CD8-positive, alpha-beta memory T cell (primary cell): ENCODE data around the gene OR52M1. TPM values are rescaled to one million over a fixed set of nuclear protein-coding genes. Genes with fewer than 3 reads are reported as not detected.

Experiments
- CTCF ChIA-PET: fragments of 350-600 bp; sonication (Branson Sonifier 250); formaldehyde crosslinking; loops from one replicate; lab custom pipeline; 2021; ENCODE audit warnings: antibody characterized with exemption; lab: Charles Lee
- POLR2A ChIA-PET: fragments of 350-600 bp; sonication (Branson Sonifier 250); formaldehyde crosslinking; loops from one replicate; lab custom pipeline; 2021; ENCODE audit warnings: antibody characterized with exemption; lab: Charles Lee
- DNase-seq, 5 donors: peaks; one replicate each; pipeline versions ENCODE4 v3.0.0 to v3.0.0-alpha.2; 2020 to 2022; ENCODE audit warnings: mixed read lengths in 1 of 5
- H3K27ac ChIP-seq: one replicate; pipeline ENCODE4 v1.7.0; 2013; ENCODE audit warnings: low read depth, mild to moderate bottlenecking, low read length, moderate library complexity
- H3K27me3 ChIP-seq: 2 replicates; pipeline ENCODE4 v1.7.0; 2013; ENCODE audit warnings: low read length, mild to moderate bottlenecking; ENCODE audit not compliant: insufficient read depth, poor library complexity, severe bottlenecking
- H3K36me3 ChIP-seq: 2 replicates; pipeline ENCODE4 v1.7.0; 2013; ENCODE audit warnings: mild to moderate bottlenecking, low read length, moderate library complexity; ENCODE audit not compliant: insufficient read depth
- H3K4me1 ChIP-seq: 2 replicates; pipeline ENCODE4 v1.7.0; 2013; ENCODE audit warnings: mild to moderate bottlenecking, low read length, moderate library complexity; ENCODE audit not compliant: insufficient read depth
- H3K4me3 ChIP-seq: 2 replicates; pipeline ENCODE4 v1.7.0; 2013; ENCODE audit warnings: mild to moderate bottlenecking, low read length
- H3K9me3 ChIP-seq: 2 replicates; pipeline ENCODE4 v1.7.0; 2013; ENCODE audit warnings: mild to moderate bottlenecking, low read length
- H3K27ac Mint-ChIP-seq, 8 donors: one replicate each; pipeline ENCODE4 v1.8.0; 2020 to 2021; ENCODE audit warnings: mixed read lengths in 8 of 8, mild to moderate bottlenecking in 6 of 8, inconsistent platforms in 3 of 8, moderate library complexity in 3 of 8
- H3K27me3 Mint-ChIP-seq, 2 donors: one replicate each; pipeline ENCODE4 v1.8.0; 2020 to 2021; ENCODE audit warnings: mixed read lengths in 2 of 2, mild to moderate bottlenecking in 1 of 2, moderate library complexity in 1 of 2
- H3K36me3 Mint-ChIP-seq, 3 donors: one replicate each; pipeline ENCODE4 v1.8.0; 2020 to 2021; ENCODE audit warnings: mixed read lengths in 3 of 3, inconsistent platforms in 1 of 3, mild to moderate bottlenecking in 1 of 3
- H3K4me1 Mint-ChIP-seq, 3 donors: one replicate each; pipeline ENCODE4 v1.8.0; 2020 to 2021; ENCODE audit warnings: mixed read lengths in 3 of 3, inconsistent platforms in 1 of 3, mild to moderate bottlenecking in 1 of 3
- H3K4me3 Mint-ChIP-seq, 7 donors: one replicate each; pipeline ENCODE4 v1.8.0; 2020 to 2021; ENCODE audit warnings: mixed read lengths in 7 of 7, mild to moderate bottlenecking in 6 of 7, moderate library complexity in 4 of 7, inconsistent platforms in 2 of 7
- H3K9me3 Mint-ChIP-seq, 5 donors: one replicate each; pipeline ENCODE4 v1.8.0; 2020 to 2022; ENCODE audit warnings: mixed read lengths in 5 of 5, mild to moderate bottlenecking in 3 of 5, moderate library complexity in 2 of 5, inconsistent platforms in 1 of 5
- polyA plus RNA-seq: library from polyadenylated mRNA; unstranded; fragments of 300-500 nt; fragmentation: Illumina TruSeq; gene quantifications from one replicate; pipeline ENCODE4 v1.2.3, GENCODE V29; 2021
- total RNA-seq, 2 experiments: library from RNA; stranded (reverse); gene quantifications; one replicate each; pipeline ENCODE4 v1.2.3, GENCODE V29; 2021

OR52M1 gene, protein sequence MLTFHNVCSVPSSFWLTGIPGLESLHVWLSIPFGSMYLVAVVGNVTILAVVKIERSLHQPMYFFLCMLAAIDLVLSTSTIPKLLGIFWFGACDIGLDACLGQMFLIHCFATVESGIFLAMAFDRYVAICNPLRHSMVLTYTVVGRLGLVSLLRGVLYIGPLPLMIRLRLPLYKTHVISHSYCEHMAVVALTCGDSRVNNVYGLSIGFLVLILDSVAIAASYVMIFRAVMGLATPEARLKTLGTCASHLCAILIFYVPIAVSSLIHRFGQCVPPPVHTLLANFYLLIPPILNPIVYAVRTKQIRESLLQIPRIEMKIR
- not detected for total RNA-seq
- not detected for polyA plus RNA-seq

- no peak for DNase-seq
- H3K4me1 Mint-ChIP-seq = no peaks in the 10 kb centered on the region
- H3K36me3 ChIP-seq = no peaks in the 10 kb centered on the region
- H3K36me3 Mint-ChIP-seq = no peaks in the 10 kb centered on the region
- H3K9me3 Mint-ChIP-seq = no peaks in the 10 kb centered on the region
- no peaks in the 10 kb centered on the region for H3K27me3 ChIP-seq
- H3K27ac Mint-ChIP-seq = peak within 1 kb of the TSS in 1 of 8 donors; percentile 16
- ChIA-PET CTCF (interaction anchor here (7.8 kb wide), 1 partner anchor 359 kb away, joined by 83 read pairs; no protein-coding TSS in a partner anchor), POLR2A (no interaction called here)
- H3K4me3 Mint-ChIP-seq = no peak within 1 kb of the TSS
- no peaks in the 10 kb centered on the region for H3K4me1 ChIP-seq
- H3K27me3 Mint-ChIP-seq = peaks cover 10 to 20% of the 10 kb centered on the region in 2 donors
- H3K9me3 ChIP-seq = no peaks in the 10 kb centered on the region
- no peak within 1 kb of the TSS for H3K4me3 ChIP-seq
- no peak within 1 kb of the TSS for H3K27ac ChIP-seq
Observed at GRCh38 chr11:4544891-4545290, at the start of gene OR52M1. OR52M1 (plus strand) TSS chr11:4545191; CDS start chr11:4545191, 0 bp downstream.

- Histone ChIP-seq H3K4me3 (no peak overlapping the region), H3K27me3 (peaks cover 6% of the 10 kb centered on the region), H3K9me3 (no peaks in the 10 kb centered on the region), H3K4me1 (no peaks in the 10 kb centered on the region), H3K27ac (no peak overlapping the region), H3K36me3 (no peaks in the 10 kb centered on the region)
- Mint-ChIP-seq H3K4me3 (no peak overlapping the region), H3K9me3 (peaks cover 0 to 6% (median 0%) of the 10 kb centered on the region in 5 donors), H3K27me3 (peaks cover 4 to 39% of the 10 kb centered on the region in 2 donors), H3K36me3 (no peaks in the 10 kb centered on the region), H3K4me1 (peaks cover 2 to 6% (median 5%) of the 10 kb centered on the region in 3 donors), H3K27ac (no peak overlapping the region)
- ChIA-PET CTCF (interaction anchor here (4.6 kb wide), 1 partner anchor 308 kb away, joined by 62 read pairs; no protein-coding TSS in a partner anchor), POLR2A (no interaction called here)
- DNase-seq = no peak
Observed at GRCh38 chr11:4495487-4495886, 49.5 kb upstream of the OR52M1 start.

DNA sequence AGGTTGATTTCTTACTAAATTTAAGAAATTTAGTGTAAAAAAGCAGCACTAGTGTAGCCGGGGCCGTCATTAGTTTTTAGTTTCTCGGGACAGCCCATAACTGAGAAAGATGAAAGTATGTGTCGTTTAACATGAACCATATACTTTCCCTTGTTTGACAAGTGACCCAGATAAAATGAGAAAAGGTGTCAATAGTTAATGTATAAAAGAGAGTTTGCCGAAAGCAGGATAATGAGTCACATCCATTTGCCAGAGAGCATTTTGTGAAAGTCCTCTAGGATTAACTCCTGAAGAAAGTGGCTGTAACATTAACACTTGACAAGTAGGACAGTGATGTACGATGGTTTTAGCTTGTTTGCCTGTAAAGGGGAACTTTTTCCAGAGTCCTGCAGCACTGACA, 49.0 kb upstream of the OR52M1 start:
- H3K9me3 Mint-ChIP-seq = peaks cover 0 to 6% (median 0%) of the 10 kb centered on the region in 5 donors
- no peak for DNase-seq
- H3K27ac Mint-ChIP-seq = no peak overlapping the region
- no peak overlapping the region for H3K27ac ChIP-seq
- no peak overlapping the region for H3K4me3 ChIP-seq
- ChIA-PET CTCF (interaction anchor here (1.1 kb wide), 1 partner anchor 308 kb away, joined by 3 read pairs; no protein-coding TSS in a partner anchor), POLR2A (no interaction called here)
- H3K4me3 Mint-ChIP-seq = no peak overlapping the region
- H3K4me1 Mint-ChIP-seq = peaks cover 2 to 6% (median 5%) of the 10 kb centered on the region in 3 donors
- H3K27me3 ChIP-seq = peaks cover 6% of the 10 kb centered on the region
- peaks cover 4 to 39% of the 10 kb centered on the region in 2 donors for H3K27me3 Mint-ChIP-seq
- H3K4me1 ChIP-seq = no peaks in the 10 kb centered on the region
- no peaks in the 10 kb centered on the region for H3K9me3 ChIP-seq
- no peaks in the 10 kb centered on the region for H3K36me3 Mint-ChIP-seq
- no peaks in the 10 kb centered on the region for H3K36me3 ChIP-seq

- peaks cover 0 to 3% (median 0%) of the 10 kb centered on the region in 5 donors for H3K9me3 Mint-ChIP-seq
- H3K9me3 ChIP-seq = no peaks in the 10 kb centered on the region
Observed at GRCh38 chr11:4496557-4497248, 48.3 kb upstream of the OR52M1 start.

GRCh38 chr11:4508886-4509285, 36.1 kb upstream of the OR52M1 start:
- Mint-ChIP-seq H3K9me3 (peaks cover 0 to 4% (median 0%) of the 10 kb centered on the region in 5 donors), H3K4me1 (no peaks in the 10 kb centered on the region), H3K27me3 (peaks cover 2 to 41% of the 10 kb centered on the region in 2 donors), H3K4me3 (no peak overlapping the region), H3K27ac (no peak overlapping the region), H3K36me3 (no peaks in the 10 kb centered on the region)
- Histone ChIP-seq H3K4me3 (no peak overlapping the region), H3K36me3 (no peaks in the 10 kb centered on the region), H3K9me3 (no peaks in the 10 kb centered on the region), H3K27ac (no peak overlapping the region), H3K27me3 (no peaks in the 10 kb centered on the region), H3K4me1 (no peaks in the 10 kb centered on the region)
- ChIA-PET CTCF (no interaction called here), POLR2A (no interaction called here)
- no peak for DNase-seq

More at GRCh38 chr11:4496557-4497248, 48.3 kb upstream of the OR52M1 start:
- ChIA-PET POLR2A (no interaction called here), CTCF (interaction anchor here (1.1 kb wide), 1 partner anchor 309 kb away, joined by 3 read pairs; no protein-coding TSS in a partner anchor)
- peak overlapping the region in 1 of 8 donors; percentile 69 for H3K27ac Mint-ChIP-seq
- Histone ChIP-seq H3K4me1 (no peaks in the 10 kb centered on the region), H3K27ac (no peak overlapping the region), H3K4me3 (no peak overlapping the region), H3K36me3 (no peaks in the 10 kb centered on the region), H3K27me3 (peaks cover 6% of the 10 kb centered on the region)
- no peak for DNase-seq
- H3K36me3 Mint-ChIP-seq = no peaks in the 10 kb centered on the region
- peaks cover 4 to 35% of the 10 kb centered on the region in 2 donors for H3K27me3 Mint-ChIP-seq
- peaks cover 2 to 6% (median 5%) of the 10 kb centered on the region in 3 donors for H3K4me1 Mint-ChIP-seq
- no peak overlapping the region for H3K4me3 Mint-ChIP-seq

- peak overlapping the region in 1 of 8 donors; percentile 40 for H3K27ac Mint-ChIP-seq
- H3K4me1 Mint-ChIP-seq = no peaks in the 10 kb centered on the region
- no peaks in the 10 kb centered on the region for H3K36me3 Mint-ChIP-seq
- H3K27me3 ChIP-seq = no peaks in the 10 kb centered on the region
- DNase-seq = no peak
- H3K9me3 Mint-ChIP-seq = peaks cover 0 to 4% (median 0%) of the 10 kb centered on the region in 5 donors
- no peaks in the 10 kb centered on the region for H3K36me3 ChIP-seq
- no peaks in the 10 kb centered on the region for H3K9me3 ChIP-seq
- no peak overlapping the region for H3K27ac ChIP-seq
- ChIA-PET CTCF (no interaction called here), POLR2A (no interaction called here)
- no peaks in the 10 kb centered on the region for H3K4me1 ChIP-seq
- H3K4me3 Mint-ChIP-seq = no peak overlapping the region
- peaks cover 10 to 22% of the 10 kb centered on the region in 2 donors for H3K27me3 Mint-ChIP-seq
- H3K4me3 ChIP-seq = no peak overlapping the region
Observed at GRCh38 chr11:4511282-4512245, 33.4 kb upstream of the OR52M1 start.

- CTCF ChIA-PET = no interaction called here
- Histone ChIP-seq H3K4me3 (no peak overlapping the region), H3K36me3 (no peaks in the 10 kb centered on the region), H3K27me3 (no peaks in the 10 kb centered on the region), H3K9me3 (no peaks in the 10 kb centered on the region), H3K27ac (no peak overlapping the region), H3K4me1 (no peaks in the 10 kb centered on the region)
- Mint-ChIP-seq H3K4me3 (no peak overlapping the region), H3K4me1 (no peaks in the 10 kb centered on the region), H3K9me3 (peaks cover 0 to 2% (median 0%) of the 10 kb centered on the region in 5 donors), H3K36me3 (no peaks in the 10 kb centered on the region), H3K27me3 (peaks cover 8 to 11% of the 10 kb centered on the region in 2 donors), H3K27ac (no peak overlapping the region)
- POLR2A ChIA-PET = no interaction called here
- no peak for DNase-seq
Observed at GRCh38 chr11:4514196-4514595, 30.8 kb upstream of the OR52M1 start.
